ACHN (cell line): ENCODE results near the gene CDR2L.

Source experiments
- DNase-seq: peaks from one replicate; pipeline ENCODE4 v3.0.0-alpha.2; 2015
- in situ Hi-C: cut with HindIII; loops from 2 replicates; pipeline ENCODE4 v1.10.0; 2017; ENCODE audit warnings: low sequenced_read_pairs, low pct_ligation_motif_present, low pct_unique_long_range_greater_than_20kb

Gene CDR2L

DNA sequence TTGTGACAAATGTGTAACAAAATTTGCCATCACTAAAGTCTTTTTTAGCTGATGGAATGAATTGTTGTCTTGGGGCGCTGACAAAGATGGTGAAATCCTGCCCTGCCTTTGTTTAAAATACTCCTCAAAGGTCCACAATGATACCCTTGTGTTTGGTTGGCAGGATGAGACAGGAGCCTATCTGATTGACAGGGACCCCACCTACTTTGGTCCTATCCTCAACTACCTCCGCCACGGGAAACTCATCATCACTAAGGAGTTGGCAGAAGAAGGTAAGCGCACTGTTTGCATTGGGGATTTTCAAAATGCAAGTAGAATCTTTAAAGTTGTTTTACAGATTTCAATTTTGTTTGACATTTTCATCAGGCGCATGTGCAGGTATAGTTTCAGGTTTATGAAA lies 61.6 kb downstream of the CDR2L start:
- in situ Hi-C loops: no loop called here
- DNase-seq: no peak

- no peak for DNase-seq
- in situ Hi-C loops: loop anchor here (10.0 kb wide), 1 partner anchor 75 kb away; no protein-coding TSS in a partner anchor
Observed at GRCh38 chr17:75049706-75050105, 62.3 kb downstream of the CDR2L start.

GRCh38 chr17:75051941-75052340 lies 64.5 kb downstream of the CDR2L start:
- in situ Hi-C loops: loop anchor here (10.0 kb wide), 1 partner anchor 73 kb away; no protein-coding TSS in a partner anchor
- DNase-seq: no peak
